PC-3 (cell line): ENCODE data around the gene TNKS1BP1. TPM values are rescaled to one million over a fixed set of nuclear protein-coding genes. Genes with fewer than 3 reads are reported as not detected.

Source experiments
- ATAC-seq: fragments of 200-7000 bp; cut with Tn5 transposase; 2 replicates; pipeline ENCODE4 v1.9.1; 2020; ENCODE audit warnings: mild to moderate bottlenecking, moderate library complexity
- BruUV-seq: library from RNA; stranded (reverse); fragments of 400-500 nt; replicated peaks from 2 replicates; lab custom pipeline; 2021; lab: Mats Ljungman, UMichigan
- CTCF ChIA-PET: fragments of 300-600 bp; sonication (Branson Sonifier 250); formaldehyde crosslinking; loops from one replicate; lab custom pipeline; 2022; ENCODE audit warnings: antibody characterized with exemption; lab: Charles Lee
- POLR2A ChIA-PET: fragments of 300-600 bp; sonication (Branson Sonifier 250); formaldehyde crosslinking; loops from one replicate; lab custom pipeline; 2022; ENCODE audit warnings: antibody characterized with exemption; ENCODE audit not compliant: unreplicated experiment; lab: Charles Lee
- DNase-seq: peaks from one replicate; pipeline ENCODE4 v3.0.0-alpha.2; 2015
- H2AFZ ChIP-seq: fragments of 300-600 bp; sonication (generic); 2 replicates; pipeline ENCODE4 v1.6.0; 2016; ENCODE audit warnings: antibody characterized with exemption, low read length
- H3F3A ChIP-seq: fragments of 300-600 bp; sonication (generic); one replicate; pipeline ENCODE4 v1.6.0; 2017; ENCODE audit warnings: antibody characterized with exemption, low read length, control low read depth, mild to moderate bottlenecking; ENCODE audit not compliant: unreplicated experiment
- H3K27ac ChIP-seq: fragments of 300-600 bp; sonication (generic); 2 replicates; pipeline ENCODE4 v1.5.1; 2016; ENCODE audit warnings: mild to moderate bottlenecking, low read length
- H3K27me3 ChIP-seq: fragments of 300-600 bp; sonication (generic); 2 replicates; pipeline ENCODE4 v1.6.1; 2016; ENCODE audit warnings: low read length, mixed read lengths
- H3K36me3 ChIP-seq: fragments of 300-600 bp; sonication (generic); 2 replicates; pipeline ENCODE4 v1.6.1; 2016; ENCODE audit warnings: low read depth, mixed run types, low read length, mixed read lengths
- H3K4me1 ChIP-seq: fragments of 300-600 bp; sonication (generic); 2 replicates; pipeline ENCODE4 v1.5.1; 2016; ENCODE audit warnings: low read length; ENCODE audit not compliant: insufficient read depth
- H3K4me2 ChIP-seq: fragments of 300-600 bp; sonication (generic); 2 replicates; pipeline ENCODE4 v1.6.0; 2016; ENCODE audit warnings: low read length
- H3K4me3 ChIP-seq: fragments of 300-600 bp; sonication (generic); 2 replicates; pipeline ENCODE4 v1.5.1; 2016; ENCODE audit warnings: mild to moderate bottlenecking, low read length, mixed read lengths
- H3K79me2 ChIP-seq: fragments of 300-600 bp; sonication (generic); 2 replicates; pipeline ENCODE4 v1.6.1; 2017; ENCODE audit warnings: low read length, mixed read lengths
- H3K9ac ChIP-seq: fragments of 300-600 bp; sonication (generic); 2 replicates; pipeline ENCODE4 v1.6.0; 2016; ENCODE audit warnings: mild to moderate bottlenecking, low read length
- H3K9me2 ChIP-seq: fragments of 300-600 bp; sonication (generic); replicated peaks from 2 replicates; pipeline ENCODE4 v1.6.1; 2016; ENCODE audit warnings: mixed run types, low read length, mixed read lengths
- H3K9me3 ChIP-seq: fragments of 300-600 bp; sonication (generic); 2 replicates; pipeline ENCODE4 v1.6.1; 2016; ENCODE audit warnings: low read length, mixed read lengths
- H4K20me1 ChIP-seq: fragments of 300-600 bp; sonication (generic); 2 replicates; pipeline ENCODE4 v1.6.1; 2016; ENCODE audit warnings: low read length, mixed read lengths
- EZH2 ChIP-seq: fragments of 300-600 bp; sonication (generic); IDR thresholded peaks from one replicate; pipeline ENCODE4 v1.6.1; 2017; ENCODE audit warnings: antibody characterized with exemption, mild to moderate bottlenecking, low read length; ENCODE audit not compliant: unreplicated experiment
- EZH2phosphoT487 ChIP-seq: fragments of 300-600 bp; sonication (generic); IDR thresholded peaks from 2 replicates; pipeline ENCODE4 v1.6.1; 2018; ENCODE audit warnings: mild to moderate bottlenecking, antibody characterized with exemption, low read length, borderline replicate concordance
- intact Hi-C: fragments of 100-400 bp; cut with micrococcal nuclease; formaldehyde crosslinking; loops from 2 replicates; pipeline ENCODE4 v1.9.0; 2023
- total RNA-seq: library from RNA; depleted of rRNA; stranded (reverse); fragments of >200 nt; gene quantifications from 2 replicates; pipeline ENCODE4 v1.2.3, GENCODE V29; 2014
- TF ChIP-seq, protein P1 (sequence below): fragments of 300-600 bp; sonication (generic); conservative IDR thresholded peaks from 2 replicates; pipeline ENCODE4 v1.5.1; 2017; ENCODE audit warnings: antibody characterized with exemption, low read depth, mild to moderate bottlenecking, low read length

The TNKS1BP1 gene
- total RNA-seq, 1 experiment from 2014 or later, result 89.6 TPM

DNA sequence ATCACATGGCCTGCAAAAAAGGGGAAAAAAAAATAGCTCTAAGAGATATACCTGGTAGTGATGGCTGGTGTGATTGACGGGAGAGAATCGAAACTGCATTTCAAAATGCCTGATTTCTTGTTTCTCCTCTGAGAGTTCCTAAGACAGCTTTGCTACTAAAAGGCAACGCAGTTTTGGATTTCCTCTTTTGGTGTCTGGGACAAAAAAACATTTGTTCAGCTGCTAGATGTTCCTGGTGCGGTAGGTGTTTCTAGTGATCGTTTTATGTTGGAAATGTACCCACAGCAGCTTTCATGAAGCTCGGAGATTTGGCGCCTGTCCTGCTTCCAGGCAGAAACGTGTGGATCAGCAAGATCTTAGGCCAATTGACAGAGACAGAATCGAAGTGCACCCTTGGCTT lies 31.5 kb upstream of the TNKS1BP1 start:
- H3K79me2 ChIP-seq, result no peaks in the 10 kb centered on the region
- DNase-seq (no peak), ATAC-seq (no peak)
- no peak overlapping the region for H2AFZ ChIP-seq
- H3K27ac ChIP-seq, result no peak overlapping the region
- H3F3A ChIP-seq, result no peaks in the 10 kb centered on the region
- BruUV-seq, result no TSS peak
- H4K20me1 ChIP-seq, result no peaks in the 10 kb centered on the region
- intact Hi-C loops, result no loop called here
- H3K27me3 ChIP-seq, result no peaks in the 10 kb centered on the region
- ChIA-PET POLR2A (no interaction called here), CTCF (no interaction called here)
- no peak overlapping the region for H3K9ac ChIP-seq
- TF ChIP-seq, protein P1, sequence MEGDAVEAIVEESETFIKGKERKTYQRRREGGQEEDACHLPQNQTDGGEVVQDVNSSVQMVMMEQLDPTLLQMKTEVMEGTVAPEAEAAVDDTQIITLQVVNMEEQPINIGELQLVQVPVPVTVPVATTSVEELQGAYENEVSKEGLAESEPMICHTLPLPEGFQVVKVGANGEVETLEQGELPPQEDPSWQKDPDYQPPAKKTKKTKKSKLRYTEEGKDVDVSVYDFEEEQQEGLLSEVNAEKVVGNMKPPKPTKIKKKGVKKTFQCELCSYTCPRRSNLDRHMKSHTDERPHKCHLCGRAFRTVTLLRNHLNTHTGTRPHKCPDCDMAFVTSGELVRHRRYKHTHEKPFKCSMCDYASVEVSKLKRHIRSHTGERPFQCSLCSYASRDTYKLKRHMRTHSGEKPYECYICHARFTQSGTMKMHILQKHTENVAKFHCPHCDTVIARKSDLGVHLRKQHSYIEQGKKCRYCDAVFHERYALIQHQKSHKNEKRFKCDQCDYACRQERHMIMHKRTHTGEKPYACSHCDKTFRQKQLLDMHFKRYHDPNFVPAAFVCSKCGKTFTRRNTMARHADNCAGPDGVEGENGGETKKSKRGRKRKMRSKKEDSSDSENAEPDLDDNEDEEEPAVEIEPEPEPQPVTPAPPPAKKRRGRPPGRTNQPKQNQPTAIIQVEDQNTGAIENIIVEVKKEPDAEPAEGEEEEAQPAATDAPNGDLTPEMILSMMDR, result no peak
- H3K9me2 ChIP-seq, result no peaks in the 10 kb centered on the region
- H3K4me2 ChIP-seq, result no peak overlapping the region
- no peaks in the 10 kb centered on the region for H3K4me1 ChIP-seq
- no peak overlapping the region for H3K4me3 ChIP-seq
- no peaks in the 10 kb centered on the region; the same call in 1 of the 2 replicates for H3K36me3 ChIP-seq
- H3K9me3 ChIP-seq, result peaks cover 5% of the 10 kb centered on the region; the same call in 1 of the 2 replicates

DNA sequence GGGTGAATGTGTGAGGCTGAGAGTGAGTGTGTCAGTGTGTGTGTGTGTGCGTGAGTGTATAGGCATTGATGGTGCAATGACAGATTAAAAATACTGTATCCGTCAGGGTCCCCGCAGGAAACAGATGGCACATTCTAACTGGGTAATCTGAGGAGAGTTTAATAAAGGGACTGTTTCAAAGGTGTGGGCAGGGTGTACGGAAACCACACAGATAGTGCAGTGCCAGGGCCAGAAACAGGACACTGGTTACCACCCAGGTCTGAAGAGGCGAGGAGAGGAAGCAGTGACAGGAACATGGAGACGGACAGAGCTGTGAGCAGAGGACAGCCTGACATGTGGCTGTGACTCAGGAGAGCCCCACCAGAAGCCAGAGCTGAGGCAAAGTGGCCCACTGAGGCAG lies 29.9 kb upstream of the TNKS1BP1 start:
- Histone ChIP-seq H3F3A (no peaks in the 10 kb centered on the region), H3K9me2 (no peaks in the 10 kb centered on the region), H3K4me3 (no peak overlapping the region), H4K20me1 (no peaks in the 10 kb centered on the region), H3K27ac (no peak overlapping the region), H2AFZ (no peak overlapping the region), H3K9ac (no peak overlapping the region), H3K36me3 (no peaks in the 10 kb centered on the region; the same call in 1 of the 2 replicates), H3K4me1 (no peaks in the 10 kb centered on the region), H3K4me2 (no peak overlapping the region), H3K79me2 (no peaks in the 10 kb centered on the region), H3K27me3 (no peaks in the 10 kb centered on the region), H3K9me3 (peaks cover 9% of the 10 kb centered on the region; the same call in 1 of the 2 replicates)
- ChIA-PET CTCF (no interaction called here), POLR2A (no interaction called here)
- BruUV-seq, result no TSS peak
- TF ChIP-seq EZH2 (no peak), EZH2phosphoT487 (no peak)
- TF ChIP-seq, protein P1, result no peak
- intact Hi-C loops, result no loop called here
- DNase-seq (no peak), ATAC-seq (no peak)

GRCh38 chr11:57353852-57354251 lies 29.1 kb upstream of the TNKS1BP1 start:
- POLR2A ChIA-PET, result no interaction called here
- CTCF ChIA-PET, result interaction anchor here (0.6 kb wide), 1 partner anchor 140 kb away, joined by 6 read pairs; no protein-coding TSS in a partner anchor

More at GRCh38 chr11:57353852-57354251, 29.1 kb upstream of the TNKS1BP1 start:
- Histone ChIP-seq H2AFZ (no peak overlapping the region), H3F3A (no peaks in the 10 kb centered on the region), H3K36me3 (no peaks in the 10 kb centered on the region; the same call in 1 of the 2 replicates), H4K20me1 (no peaks in the 10 kb centered on the region), H3K9me3 (peaks cover 9% of the 10 kb centered on the region; the same call in 1 of the 2 replicates), H3K9me2 (no peaks in the 10 kb centered on the region), H3K4me3 (no peak overlapping the region), H3K4me2 (no peak overlapping the region), H3K27me3 (no peaks in the 10 kb centered on the region), H3K79me2 (no peaks in the 10 kb centered on the region), H3K27ac (no peak overlapping the region), H3K9ac (no peak overlapping the region), H3K4me1 (no peaks in the 10 kb centered on the region)
- TF ChIP-seq, protein P1, result no peak
- TF ChIP-seq EZH2 (no peak), EZH2phosphoT487 (no peak)
- no TSS peak for BruUV-seq
- DNase-seq, result no peak
- intact Hi-C loops, result no loop called here
- ATAC-seq, result no peak
